Panc1 (cell line): ENCODE data around the gene EPHA6. TPM values are rescaled to one million over a fixed set of nuclear protein-coding genes. Genes with fewer than 3 reads are reported as not detected.

Experiments
- ATAC-seq: fragments of 200-7000 bp; cut with Tn5 transposase; 2 replicates; pipeline ENCODE4 v1.9.1; 2020; ENCODE audit warnings: mild to moderate bottlenecking, moderate library complexity
- BruUV-seq: library from RNA; stranded (reverse); fragments of 400-500 nt; replicated peaks from 2 replicates; lab custom pipeline; 2021; lab: Mats Ljungman, UMichigan
- CTCF ChIA-PET: fragments of 300-600 bp; sonication (Branson Sonifier 250); formaldehyde crosslinking; loops from one replicate; lab custom pipeline; 2022; ENCODE audit warnings: antibody characterized with exemption; lab: Charles Lee
- POLR2A ChIA-PET: fragments of 300-600 bp; sonication (Branson Sonifier 250); formaldehyde crosslinking; loops from one replicate; lab custom pipeline; 2022; ENCODE audit warnings: antibody characterized with exemption; lab: Charles Lee
- DNase-seq: peaks from one replicate; pipeline ENCODE4 v3.0.0-alpha.2; 2010; ENCODE audit warnings: low read depth, low spot score
- H3K27ac ChIP-seq: 2 replicates; pipeline ENCODE4 v1.5.1; 2011; ENCODE audit warnings: mild to moderate bottlenecking, low read length, inconsistent platforms
- H3K27me3 ChIP-seq: fragments of 200-500 bp; sonication (Bioruptor generic); 2 replicates; pipeline ENCODE4 v1.6.0; 2014; ENCODE audit warnings: low read length, inconsistent platforms; ENCODE audit not compliant: control insufficient read depth, insufficient read depth
- H3K36me3 ChIP-seq: fragments of 200-500 bp; sonication (Bioruptor generic); 2 replicates; pipeline ENCODE4 v1.5.1; 2014; ENCODE audit warnings: inconsistent platforms, mild to moderate bottlenecking, low read length, moderate library complexity; ENCODE audit not compliant: control insufficient read depth, insufficient read depth
- H3K4me1 ChIP-seq: 2 replicates; pipeline ENCODE4 v1.5.1; 2011; ENCODE audit warnings: inconsistent platforms, mild to moderate bottlenecking, low read length, moderate library complexity; ENCODE audit not compliant: control insufficient read depth, insufficient read depth
- H3K4me3 ChIP-seq, 2 experiments: 2 replicates each; pipeline ENCODE4 v1.5.1; 2011 to 2012; ENCODE audit warnings: low read depth in 2 of 2, low read length in 2 of 2, mild to moderate bottlenecking in 2 of 2, inconsistent platforms in 1 of 2, moderate library complexity in 1 of 2
- H3K9me3 ChIP-seq: fragments of 200-500 bp; sonication (Bioruptor generic); 2 replicates; pipeline ENCODE4 v1.5.1; 2014; ENCODE audit warnings: low read depth, mild to moderate bottlenecking, inconsistent platforms, low read length, moderate library complexity; ENCODE audit not compliant: control insufficient read depth, insufficient read depth
- CTCF ChIP-seq: fragments of 450-650 bp; IDR thresholded peaks from 2 replicates; pipeline ENCODE4 v1.5.1; 2017; ENCODE audit warnings: mild to moderate bottlenecking
- POLR2AphosphoS5 ChIP-seq: IDR thresholded peaks from 2 replicates; pipeline ENCODE4 v1.6.1; 2012; ENCODE audit warnings: mild to moderate bottlenecking, low read depth, low read length, moderate library complexity
- SIN3A ChIP-seq: IDR thresholded peaks from 2 replicates; pipeline ENCODE4 v1.6.1; 2012; ENCODE audit warnings: low read depth, mild to moderate bottlenecking, low read length, moderate library complexity, borderline replicate concordance; ENCODE audit not compliant: insufficient read depth
- TCF7L2 ChIP-seq: IDR thresholded peaks from 2 replicates; pipeline ENCODE4 v1.6.1; 2011; ENCODE audit warnings: mild to moderate bottlenecking, low read depth, low read length, inconsistent platforms
- in situ Hi-C: cut with HindIII; loops from 2 replicates; pipeline ENCODE4 v1.10.0; 2016; ENCODE audit warnings: low sequenced_read_pairs, low pct_unique_long_range_greater_than_20kb
- intact Hi-C: fragments of 100-400 bp; cut with micrococcal nuclease; formaldehyde crosslinking; loops from one replicate; pipeline ENCODE4 v1.10.0; 2022; ENCODE audit not compliant: unreplicated experiment
- total RNA-seq: library from RNA; stranded (reverse); gene quantifications from one replicate; pipeline ENCODE4 v1.2.1, GENCODE V29; 2021; ENCODE audit not compliant: unreplicated experiment
- TF ChIP-seq, protein P1 (sequence below), 2 experiments: IDR thresholded peaks; 2 replicates each; pipeline ENCODE4 v1.6.1; 2011 to 2012; ENCODE audit warnings: low read depth in 2 of 2, control low read depth in 1 of 2, low read length in 1 of 2, mild to moderate bottlenecking in 1 of 2, moderate library complexity in 1 of 2; ENCODE audit not compliant: insufficient read depth in 1 of 2

EPHA6 gene
- total RNA-seq, 1 experiment from 2014 or later, result 0.57 TPM

GRCh38 chr3:97698691-97699090 lies 884.3 kb downstream of the EPHA6 start:
- TF ChIP-seq SIN3A (no peak), POLR2AphosphoS5 (no peak), TCF7L2 (no peak), CTCF (no peak)
- TF ChIP-seq, protein P1, sequence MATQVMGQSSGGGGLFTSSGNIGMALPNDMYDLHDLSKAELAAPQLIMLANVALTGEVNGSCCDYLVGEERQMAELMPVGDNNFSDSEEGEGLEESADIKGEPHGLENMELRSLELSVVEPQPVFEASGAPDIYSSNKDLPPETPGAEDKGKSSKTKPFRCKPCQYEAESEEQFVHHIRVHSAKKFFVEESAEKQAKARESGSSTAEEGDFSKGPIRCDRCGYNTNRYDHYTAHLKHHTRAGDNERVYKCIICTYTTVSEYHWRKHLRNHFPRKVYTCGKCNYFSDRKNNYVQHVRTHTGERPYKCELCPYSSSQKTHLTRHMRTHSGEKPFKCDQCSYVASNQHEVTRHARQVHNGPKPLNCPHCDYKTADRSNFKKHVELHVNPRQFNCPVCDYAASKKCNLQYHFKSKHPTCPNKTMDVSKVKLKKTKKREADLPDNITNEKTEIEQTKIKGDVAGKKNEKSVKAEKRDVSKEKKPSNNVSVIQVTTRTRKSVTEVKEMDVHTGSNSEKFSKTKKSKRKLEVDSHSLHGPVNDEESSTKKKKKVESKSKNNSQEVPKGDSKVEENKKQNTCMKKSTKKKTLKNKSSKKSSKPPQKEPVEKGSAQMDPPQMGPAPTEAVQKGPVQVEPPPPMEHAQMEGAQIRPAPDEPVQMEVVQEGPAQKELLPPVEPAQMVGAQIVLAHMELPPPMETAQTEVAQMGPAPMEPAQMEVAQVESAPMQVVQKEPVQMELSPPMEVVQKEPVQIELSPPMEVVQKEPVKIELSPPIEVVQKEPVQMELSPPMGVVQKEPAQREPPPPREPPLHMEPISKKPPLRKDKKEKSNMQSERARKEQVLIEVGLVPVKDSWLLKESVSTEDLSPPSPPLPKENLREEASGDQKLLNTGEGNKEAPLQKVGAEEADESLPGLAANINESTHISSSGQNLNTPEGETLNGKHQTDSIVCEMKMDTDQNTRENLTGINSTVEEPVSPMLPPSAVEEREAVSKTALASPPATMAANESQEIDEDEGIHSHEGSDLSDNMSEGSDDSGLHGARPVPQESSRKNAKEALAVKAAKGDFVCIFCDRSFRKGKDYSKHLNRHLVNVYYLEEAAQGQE (IDR thresholded peaks at IDR 0.05; ENCODE audit: insufficient read depth in 1 of 2, low read depth in 2 of 2, low read length in 1 of 2), result no peak
- H3K27me3 ChIP-seq, result no peaks in the 10 kb centered on the region
- intact Hi-C loops (loop anchor here (10.0 kb wide), 1 partner anchor 64 kb away; no protein-coding TSS in a partner anchor), in situ Hi-C loops (no loop called here)
- no peak overlapping the region for H3K27ac ChIP-seq
- H3K9me3 ChIP-seq, result no peaks in the 10 kb centered on the region
- no peaks in the 10 kb centered on the region for H3K36me3 ChIP-seq
- BruUV-seq, result no TSS peak
- no peak for DNase-seq
- ChIA-PET POLR2A (no interaction called here), CTCF (no interaction called here)
- H3K4me3 ChIP-seq, result no peak overlapping the region
- ATAC-seq, result no peak
- no peaks in the 10 kb centered on the region for H3K4me1 ChIP-seq

DNA sequence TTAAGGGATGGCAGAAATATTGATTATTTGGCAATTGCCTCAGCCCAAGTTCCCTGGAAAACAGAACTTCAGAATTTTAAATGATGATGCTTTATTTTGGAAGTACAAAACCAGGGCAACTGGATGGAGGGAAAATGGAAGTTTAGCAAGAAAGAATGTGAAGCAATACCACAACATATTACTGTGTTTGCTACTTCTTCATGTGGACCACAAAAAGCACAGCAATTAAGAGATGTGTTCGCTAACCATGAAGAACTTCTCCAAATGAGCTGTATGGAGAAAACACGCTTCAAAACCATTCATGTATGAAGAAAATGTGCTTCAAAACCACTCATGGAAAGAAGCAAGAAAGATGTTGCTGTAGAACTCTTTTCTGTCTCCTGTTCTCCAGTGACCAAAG lies 885.5 kb downstream of the EPHA6 start:
- Histone ChIP-seq H3K9me3 (no peaks in the 10 kb centered on the region), H3K4me3 (no peak overlapping the region), H3K4me1 (no peaks in the 10 kb centered on the region), H3K27me3 (no peaks in the 10 kb centered on the region), H3K27ac (no peak overlapping the region), H3K36me3 (no peaks in the 10 kb centered on the region)
- ATAC-seq, result no peak
- in situ Hi-C loops, result no loop called here
- CTCF ChIA-PET, result no interaction called here
- TF ChIP-seq, protein P1 (IDR thresholded peaks at IDR 0.05; ENCODE audit: insufficient read depth in 1 of 2, low read depth in 2 of 2, low read length in 1 of 2), result no peak
- TF ChIP-seq TCF7L2, result no peak
- no peak for TF ChIP-seq POLR2AphosphoS5
- TF ChIP-seq SIN3A, result no peak
- no peak for TF ChIP-seq CTCF
- no TSS peak for BruUV-seq
- intact Hi-C loops, result loop anchor here (10.0 kb wide), 1 partner anchor 65 kb away; no protein-coding TSS in a partner anchor
- POLR2A ChIA-PET, result no interaction called here
- DNase-seq, result no peak
